Stimulated activated CD8-positive, alpha-beta memory T cell treated with anti-CD3 and anti-CD28 coated beads, Interleukin-15, amount 100 ng/mL, for 1 hour (primary cell): ENCODE data around the gene MAP3K19.
"Not testable (repeated sequence)": the region's sequence is repeated elsewhere in the genome, so short reads cannot be mapped to it uniquely, and the experiment has no call there.

Experiments
- DNase-seq: peaks from one replicate; pipeline ENCODE4 v3.0.0-alpha.2; 2020; ENCODE audit warnings: low read depth

MAP3K19 gene

DNA sequence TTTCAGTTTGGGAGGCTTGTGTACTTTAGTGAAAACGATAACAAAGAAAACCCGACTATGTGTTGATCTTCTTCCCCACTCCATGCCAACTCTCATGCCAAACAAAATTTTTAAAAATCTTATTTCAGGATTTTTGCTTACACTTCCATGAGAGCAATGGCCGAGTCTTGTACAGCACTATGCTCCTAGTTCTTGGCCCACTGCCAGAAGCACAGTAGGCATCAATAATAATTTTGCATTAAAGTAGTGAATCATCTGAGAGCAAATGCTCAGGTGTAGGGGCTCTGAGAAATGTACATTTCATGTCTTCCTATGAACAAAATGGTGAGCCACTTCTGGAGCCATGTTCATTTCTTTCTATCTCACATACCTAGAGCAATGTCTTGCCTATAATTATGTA is 62.2 kb downstream of the MAP3K19 start:
- DNase-seq, result no peak

DNA sequence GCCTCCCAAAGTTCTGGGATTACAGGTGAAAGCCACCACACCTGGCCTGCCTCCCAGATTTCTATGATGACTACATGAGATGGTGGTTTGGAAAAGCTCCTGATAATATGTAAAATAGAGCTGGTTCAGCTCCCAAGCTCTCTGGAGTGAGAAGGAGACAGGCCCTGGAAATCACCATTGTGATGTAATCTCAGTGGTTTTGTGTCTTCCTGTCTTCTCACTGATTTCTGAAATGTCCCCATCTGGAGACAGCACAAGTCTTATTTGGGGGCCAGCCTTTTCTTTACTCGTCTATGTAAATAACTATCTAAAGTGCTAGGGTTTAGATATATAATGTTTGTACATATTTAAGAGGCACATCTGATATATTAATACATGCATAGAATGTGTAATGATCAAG is 64.6 kb downstream of the MAP3K19 start:
- DNase-seq, result no peak

DNA sequence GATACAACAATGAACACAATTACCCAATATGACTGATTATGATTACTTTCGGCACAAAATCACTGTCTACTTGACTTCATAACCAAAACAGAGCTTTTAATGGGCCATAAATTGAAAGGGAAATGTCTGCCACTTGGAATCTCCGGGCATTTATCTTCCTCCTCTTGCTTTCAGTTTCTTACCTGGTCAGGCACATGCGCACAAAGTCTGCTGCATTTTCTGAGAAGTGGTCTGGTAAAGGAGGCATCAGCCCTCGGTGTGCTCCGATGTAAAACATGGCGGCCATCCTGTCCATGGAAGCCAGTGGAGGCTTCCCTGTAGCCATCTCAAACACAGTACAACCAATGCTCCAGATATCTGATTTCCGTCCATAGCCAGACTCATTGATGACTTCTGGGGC is 66.6 kb downstream of the MAP3K19 start:
- no peak for DNase-seq

DNA sequence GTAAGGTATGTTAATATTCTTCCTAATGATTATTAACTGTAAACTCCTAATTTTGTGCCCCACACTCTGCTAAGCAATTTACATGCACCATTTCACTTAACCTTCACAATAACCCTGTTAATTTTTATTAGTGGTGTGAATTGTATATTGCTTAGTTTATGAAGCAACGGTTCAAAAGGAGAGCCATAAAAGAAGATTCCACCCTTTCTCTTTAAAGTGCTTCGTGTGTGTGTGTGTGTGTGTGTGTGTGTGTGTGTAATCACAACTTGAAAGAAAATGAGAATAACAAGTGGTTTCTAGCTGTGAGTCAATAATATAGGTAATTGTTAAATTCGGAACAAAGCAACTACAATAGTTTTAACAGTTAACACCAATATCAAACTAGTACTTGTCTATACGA is 68.0 kb downstream of the MAP3K19 start:
- DNase-seq, result no peak

DNA sequence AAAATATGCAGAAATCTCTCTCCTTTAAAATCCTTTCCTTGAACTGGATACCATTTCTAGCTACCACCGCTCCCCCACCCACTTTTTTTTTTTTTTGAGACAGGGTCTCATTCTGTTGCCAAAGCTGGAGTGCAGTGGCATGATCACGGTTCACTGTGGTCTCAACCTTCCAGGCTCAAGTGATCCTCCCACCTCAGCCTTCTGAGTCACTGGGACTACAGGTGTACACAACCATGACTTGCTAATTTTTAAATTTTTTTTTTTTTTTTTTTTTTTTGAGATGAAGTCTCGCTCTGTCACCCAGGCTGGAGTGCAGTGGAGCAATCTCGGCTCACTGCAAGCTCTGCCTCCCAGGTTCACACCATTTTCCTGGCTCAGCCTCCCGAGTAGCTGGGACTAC is 70.1 kb downstream of the MAP3K19 start:
- not testable (repeated sequence) for DNase-seq

DNA sequence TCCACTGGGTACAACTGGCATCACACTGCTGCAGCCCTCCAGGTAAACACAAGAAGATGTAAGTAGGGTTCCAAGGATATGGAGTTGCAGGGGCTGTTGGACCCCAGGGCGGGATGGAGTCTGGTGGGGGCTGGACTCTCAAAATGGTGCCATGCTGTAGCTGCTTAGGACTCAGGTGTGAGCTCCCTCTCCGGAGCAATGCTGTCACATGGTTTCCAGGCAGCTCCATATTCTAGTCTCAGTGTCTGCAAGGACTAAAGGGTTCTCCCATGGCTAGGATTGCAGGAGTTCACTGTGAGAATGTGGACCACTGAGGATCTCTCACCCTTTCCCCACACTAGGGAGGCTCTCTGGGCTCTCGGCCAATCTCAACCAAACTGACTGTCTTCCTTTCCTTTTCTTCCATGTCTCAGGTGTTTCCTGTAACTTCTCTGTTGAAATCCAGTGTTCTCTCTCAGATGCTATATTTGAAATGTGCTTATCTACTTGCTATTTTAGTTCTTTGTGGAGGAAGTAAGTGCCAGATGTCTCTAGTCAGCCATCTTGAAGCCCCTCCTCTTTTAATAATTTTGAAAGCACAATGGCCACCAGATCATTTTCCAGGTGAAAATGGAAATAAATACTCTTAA is 71.1 kb downstream of the MAP3K19 start:
- no peak for DNase-seq

DNA sequence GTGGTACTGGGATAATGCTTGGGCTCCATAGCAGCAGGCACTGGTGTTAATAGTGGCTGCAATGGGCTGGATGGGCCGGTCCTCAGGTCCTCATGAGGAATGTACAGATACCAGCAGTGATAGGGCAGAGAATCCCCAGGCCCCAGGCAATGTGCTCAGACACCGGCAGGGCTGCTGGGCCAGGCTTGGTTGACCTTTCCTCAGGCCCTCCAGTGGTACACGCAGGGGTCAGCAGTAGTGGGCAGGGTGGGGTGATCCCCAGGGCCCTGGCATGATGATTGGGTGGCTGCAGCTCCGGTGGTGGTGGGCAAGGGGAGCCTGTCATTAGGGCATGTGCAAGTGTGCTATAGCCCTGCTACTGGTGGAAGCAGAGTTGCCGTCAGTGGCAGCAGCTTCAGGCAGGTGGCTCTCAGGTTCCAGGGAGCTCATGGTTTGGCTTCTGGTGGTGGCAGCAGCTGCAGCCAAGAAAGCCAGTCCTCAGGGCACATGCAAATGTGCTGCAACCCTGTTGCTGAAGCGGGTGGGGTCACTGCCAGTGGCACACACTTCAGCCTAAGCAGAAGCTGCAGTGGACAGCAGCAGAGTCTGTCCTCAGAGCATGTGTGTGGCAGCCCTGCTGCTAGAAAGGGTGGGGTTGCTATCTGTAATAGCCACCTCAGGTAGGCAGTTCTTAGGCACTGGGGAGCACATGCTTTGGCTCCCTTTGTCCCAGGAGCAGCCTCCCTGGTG is 71.8 kb downstream of the MAP3K19 start:
- DNase-seq, result no peak

DNA sequence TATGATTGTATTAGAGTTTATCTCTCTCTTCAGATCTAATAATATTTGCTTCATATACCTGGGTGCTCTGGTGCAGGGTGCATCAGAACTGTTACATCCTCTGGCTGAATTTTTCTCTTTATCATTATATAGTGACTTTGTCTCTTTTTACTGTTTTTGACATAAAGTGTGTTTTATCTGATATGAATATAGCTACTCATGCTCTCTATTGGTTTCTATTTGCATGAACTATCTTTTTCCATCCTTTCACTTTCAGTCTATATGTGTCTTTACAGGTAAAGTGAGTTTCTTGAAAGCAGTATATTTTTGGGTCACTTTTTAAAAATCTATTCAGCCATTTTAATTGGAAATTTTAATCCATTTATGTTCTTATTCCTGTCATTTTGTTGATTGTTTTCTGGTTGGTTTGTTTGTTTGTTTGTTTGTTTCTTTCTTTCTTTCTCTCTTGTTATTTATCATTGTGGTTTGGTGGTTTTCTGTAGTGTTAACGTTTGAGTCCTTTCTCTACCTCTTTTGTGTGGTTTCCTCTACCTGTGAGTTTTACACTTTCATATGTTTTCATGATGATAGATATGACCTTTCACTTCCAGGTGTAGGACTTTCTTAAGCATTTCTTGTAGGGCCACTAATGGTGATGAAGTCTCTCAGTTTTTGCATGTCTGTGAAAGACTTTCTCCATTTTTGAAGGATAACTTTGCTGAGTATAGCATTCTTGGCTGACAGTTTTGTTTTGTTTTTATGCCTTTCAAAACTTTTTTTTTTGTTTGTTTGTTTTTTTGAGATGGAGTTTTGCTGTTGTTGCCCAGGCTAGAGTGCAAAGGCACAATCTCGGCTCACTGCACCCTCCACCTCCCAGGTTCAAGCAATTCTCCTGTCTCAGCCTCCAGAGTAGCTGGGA is 73.8 kb downstream of the MAP3K19 start:
- DNase-seq, result no peak

DNA sequence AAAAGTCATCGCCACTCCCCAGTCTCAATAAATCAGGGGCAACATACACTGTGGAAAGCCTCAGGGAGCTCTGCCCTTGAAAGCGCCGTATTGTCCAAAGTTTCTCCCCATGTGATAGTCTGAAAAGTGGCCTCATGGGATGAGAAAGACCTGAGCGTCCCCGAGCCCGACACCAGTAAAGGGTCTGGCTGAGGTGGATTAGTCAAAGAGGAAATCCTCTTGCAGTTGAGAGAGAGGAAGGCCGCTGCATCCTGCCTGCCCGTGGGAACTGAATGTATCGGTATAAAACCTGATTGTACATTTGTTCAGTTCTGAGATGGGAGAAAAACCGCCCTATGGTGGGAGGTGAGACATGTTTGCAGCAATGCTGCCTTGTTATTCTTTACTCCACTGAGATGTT is 80.1 kb downstream of the MAP3K19 start:
- DNase-seq, result not testable (repeated sequence)

DNA sequence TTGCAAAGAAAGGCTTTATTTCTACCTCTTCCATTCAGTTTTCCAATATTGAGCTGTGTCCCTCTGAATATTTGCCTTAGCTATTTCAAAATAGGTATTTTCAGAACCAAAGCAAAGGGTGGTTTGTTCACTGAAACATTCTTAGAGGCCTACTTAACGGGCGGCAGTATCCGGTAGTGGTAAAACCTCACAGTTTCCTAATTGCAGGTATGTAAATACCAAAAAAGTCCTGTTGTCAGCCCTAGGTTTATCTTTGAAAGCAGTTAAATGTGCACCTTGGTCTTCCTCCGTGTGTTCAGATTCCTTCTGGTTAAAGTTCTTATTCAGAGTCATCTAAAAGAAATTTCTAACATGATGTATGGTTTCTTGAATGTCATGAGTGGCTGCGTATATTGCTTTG is 89.8 kb downstream of the MAP3K19 start:
- no peak for DNase-seq

DNA sequence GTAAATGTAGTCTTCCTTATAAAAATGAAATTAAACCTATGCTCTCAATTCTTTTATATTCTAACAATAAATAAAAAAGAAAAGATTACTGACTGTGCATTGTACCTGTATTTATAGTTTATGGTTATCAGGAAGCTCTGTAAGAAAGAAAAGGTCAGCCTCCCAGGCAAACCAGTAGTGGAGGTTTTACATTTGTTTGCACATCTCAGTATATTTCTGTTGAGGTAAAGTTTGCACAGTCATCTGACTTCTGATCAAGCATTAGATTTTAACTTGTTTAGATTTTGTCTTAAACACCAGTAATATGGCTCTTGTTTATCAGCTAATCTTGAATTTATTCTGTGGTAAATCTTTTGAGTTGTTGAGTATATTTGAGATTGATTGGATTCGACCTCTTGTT is 91.5 kb downstream of the MAP3K19 start:
- no peak for DNase-seq

DNA sequence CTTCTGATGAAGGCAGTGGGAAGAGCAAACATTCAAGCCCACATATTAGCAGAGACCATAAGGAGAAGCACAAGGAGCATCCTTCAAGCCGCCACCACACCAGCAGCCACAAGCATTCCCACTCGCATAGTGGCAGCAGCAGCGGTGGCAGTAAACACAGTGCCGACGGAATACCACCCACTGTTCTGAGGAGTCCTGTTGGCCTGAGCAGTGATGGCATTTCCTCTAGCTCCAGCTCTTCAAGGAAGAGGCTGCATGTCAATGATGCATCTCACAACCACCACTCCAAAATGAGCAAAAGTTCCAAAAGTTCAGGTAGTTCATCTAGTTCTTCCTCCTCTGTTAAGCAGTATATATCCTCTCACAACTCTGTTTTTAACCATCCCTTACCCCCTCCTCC is 93.2 kb downstream of the MAP3K19 start:
- no peak for DNase-seq

DNA sequence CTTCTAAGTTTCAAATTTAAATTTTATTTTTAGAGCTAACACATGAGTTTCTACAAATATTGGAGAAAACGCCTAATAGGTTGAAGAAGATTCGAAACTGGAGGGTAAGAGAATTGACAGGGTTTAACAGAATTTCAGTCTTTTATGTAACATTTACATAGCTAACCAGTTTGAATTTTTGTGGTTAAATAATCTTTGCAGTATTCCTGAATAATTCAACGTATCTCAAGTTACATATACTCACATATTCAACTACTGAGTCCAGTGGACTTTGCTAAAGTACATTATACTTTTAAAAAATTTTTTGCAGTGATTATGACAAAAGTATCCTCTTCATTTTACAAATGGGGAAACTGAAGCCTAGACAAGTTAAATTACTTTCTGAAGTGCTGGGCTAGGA is 94.6 kb downstream of the MAP3K19 start:
- no peak for DNase-seq

DNA sequence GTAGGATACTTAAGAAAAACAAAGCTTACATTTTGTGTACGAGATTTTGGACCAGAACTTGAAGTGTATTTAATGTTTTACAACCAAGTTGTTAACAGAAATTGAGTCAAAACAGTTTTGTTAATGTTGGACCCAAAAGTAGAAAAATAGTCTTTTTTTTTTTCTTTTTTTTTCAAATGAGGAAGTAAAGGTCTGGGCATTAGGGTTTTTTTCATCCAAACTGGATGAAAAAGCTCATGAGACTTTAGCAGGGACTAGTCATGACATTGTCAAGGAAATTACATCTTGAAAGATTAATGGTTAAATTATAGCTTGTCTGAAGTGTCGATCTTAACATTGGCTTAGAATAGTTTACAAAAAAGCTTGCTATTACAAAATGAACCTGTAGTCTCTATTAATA is 96.4 kb downstream of the MAP3K19 start:
- no peak for DNase-seq

DNA sequence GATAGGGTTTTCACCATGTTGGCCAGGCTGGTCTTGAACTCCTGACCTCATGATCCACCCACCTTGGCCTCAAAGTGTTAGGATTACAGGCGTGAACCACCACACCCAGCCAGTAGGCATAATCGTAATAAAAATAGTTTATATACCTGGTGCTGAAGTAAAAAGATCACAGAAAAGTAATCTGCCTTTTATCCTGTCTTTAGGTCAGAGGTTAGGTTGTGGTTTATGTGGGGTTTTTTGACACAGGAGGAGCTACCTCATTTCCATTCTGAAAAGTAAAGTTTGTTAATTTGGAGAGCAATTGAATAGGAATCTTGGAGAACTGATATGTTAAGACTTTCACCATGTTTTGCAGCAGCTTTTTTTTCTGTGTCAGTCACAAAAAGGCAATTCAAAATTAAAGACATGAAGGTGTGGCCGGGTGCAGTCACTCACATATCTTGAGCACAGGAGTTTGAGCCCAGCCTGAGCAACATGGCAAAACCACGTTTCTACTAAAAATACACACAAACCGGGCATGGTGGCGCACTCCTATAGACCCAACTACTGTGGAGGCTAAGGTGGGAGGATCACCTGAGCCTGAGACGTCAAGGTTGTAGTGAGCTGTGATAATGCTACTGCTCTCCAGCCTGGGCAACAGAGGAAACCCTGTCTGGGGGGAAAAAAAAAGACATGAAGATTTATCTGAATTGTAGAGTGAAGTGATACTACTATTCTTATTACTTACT is 97.1 kb downstream of the MAP3K19 start:
- DNase-seq, result no peak

DNA sequence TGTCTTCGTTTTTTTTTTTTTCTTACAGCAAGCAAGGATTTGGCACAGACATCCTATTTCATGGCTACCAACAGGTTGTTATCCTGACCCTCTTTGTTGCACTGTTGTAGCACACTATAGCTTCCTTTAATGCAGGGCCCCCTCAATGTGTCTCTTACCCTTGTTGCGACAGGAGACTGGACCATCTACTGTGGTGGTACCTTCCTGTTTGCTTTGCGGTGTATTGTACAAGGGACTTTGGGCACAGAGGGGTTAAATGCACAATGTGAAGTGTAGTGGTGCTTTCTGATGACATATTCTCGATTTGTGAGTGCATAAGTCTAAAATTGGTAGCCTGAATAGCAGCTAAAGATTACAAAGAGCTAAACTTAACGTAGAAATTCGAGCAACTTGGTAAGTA is 101.2 kb downstream of the MAP3K19 start:
- DNase-seq, result no peak

DNA sequence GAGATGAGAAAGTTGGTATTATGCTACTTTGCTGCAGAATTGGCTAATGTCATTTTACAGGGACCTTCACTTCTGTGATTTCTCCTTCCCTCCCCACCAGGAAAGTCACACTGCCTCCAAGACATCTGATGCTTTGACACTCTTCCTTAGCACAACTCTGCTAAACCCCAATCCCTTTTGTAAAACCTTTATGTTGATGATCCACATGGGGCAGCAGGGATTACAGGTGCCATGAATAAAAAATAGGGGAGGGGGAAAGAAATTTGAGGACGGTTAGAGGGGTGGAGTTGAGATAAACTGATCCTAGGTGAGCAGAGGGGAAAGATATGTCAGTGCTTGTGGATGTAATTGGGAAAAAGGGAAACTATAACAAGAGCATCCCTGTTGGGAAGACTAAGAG is 102.3 kb downstream of the MAP3K19 start:
- no peak for DNase-seq

DNA sequence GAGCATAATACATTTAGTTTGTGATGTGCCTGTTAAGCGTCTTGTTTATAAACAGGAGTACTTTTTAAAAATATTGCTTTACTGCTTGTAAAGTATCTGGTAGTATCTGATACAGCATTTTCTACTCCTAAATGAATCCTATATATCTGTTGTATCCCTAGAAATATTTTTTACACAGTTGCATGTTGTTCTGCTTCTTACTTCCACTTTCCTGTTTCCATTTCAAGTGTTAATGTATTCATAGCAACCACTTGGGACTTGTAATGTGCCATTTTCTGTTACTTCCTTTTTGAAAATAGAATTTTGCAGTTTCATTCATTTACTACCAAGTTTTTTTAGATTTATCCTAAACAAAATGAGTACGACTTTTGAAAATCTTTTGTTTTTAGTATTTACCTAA is 103.7 kb downstream of the MAP3K19 start:
- DNase-seq, result no peak

DNA sequence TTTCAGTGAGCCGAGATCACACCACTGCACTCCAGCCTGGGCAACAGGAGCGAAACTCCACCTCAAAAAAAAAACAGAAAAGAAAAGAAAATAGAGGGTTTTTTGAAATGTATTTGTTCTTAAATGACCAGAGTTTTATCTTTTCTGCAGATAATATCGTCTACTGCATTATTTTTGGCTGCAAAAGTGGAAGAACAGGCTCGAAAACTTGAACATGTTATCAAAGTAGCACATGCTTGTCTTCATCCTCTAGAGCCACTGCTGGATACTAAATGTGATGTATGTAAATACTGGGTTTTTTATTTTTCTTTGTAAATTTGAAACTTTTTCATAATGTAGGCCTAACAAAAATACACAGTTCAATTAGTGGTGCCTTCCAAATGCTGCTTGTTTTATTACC is 110.6 kb downstream of the MAP3K19 start:
- DNase-seq, result no peak

DNA sequence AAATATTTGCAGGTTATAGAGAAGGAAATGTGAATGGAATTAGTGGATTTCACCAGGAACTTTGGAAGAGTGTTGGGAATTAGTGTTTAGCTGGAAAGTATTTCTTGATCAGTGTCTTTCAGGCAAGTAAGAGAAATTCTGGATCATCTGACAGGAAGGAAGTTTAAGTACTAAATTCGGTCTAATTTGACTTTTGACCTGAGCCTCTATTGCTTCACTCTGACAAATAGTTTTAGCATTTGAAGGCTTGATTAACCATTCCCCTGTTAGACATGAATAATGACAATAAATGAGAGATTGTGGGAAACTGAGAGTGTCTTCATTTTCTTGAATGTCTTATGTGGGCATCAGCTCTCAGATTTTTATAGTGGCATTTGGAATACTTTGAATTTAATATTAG is 112.6 kb downstream of the MAP3K19 start:
- no peak for DNase-seq

DNA sequence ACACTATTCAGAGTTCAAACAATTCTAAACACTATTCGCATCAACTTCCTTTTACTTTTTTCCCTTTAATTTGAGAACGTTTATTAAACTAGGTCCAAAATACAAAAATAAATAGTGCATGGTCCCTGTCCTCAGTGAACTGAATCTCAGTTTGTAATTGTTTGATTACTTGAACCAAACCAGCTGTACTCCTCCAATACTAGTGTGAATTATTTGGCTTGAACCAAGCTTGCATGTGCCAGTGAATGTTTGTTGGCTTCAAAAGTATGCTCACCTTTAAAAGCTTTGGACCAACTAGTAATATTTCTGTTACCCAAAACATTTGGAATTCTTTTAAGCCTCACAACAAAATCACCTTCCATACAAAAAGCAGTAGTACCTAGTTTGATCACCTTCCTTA is 113.1 kb downstream of the MAP3K19 start:
- DNase-seq, result no peak

DNA sequence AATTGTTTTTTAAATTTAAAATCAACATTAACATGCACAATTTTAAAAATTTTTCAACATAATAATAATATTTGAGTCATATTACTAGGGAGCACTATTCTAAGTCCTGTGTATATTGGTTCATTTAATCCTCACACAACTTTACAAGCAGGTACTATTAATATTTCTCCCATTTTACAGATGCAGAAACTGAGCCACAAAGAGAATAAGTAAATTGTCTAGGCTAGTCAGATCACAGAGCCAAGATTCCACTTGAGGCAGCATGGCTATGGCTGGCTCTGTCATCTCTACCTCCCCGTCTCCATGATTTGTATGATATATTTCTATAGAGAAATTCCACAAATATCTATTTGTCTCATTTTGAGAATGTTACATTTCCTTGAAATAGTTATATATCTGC is 113.5 kb downstream of the MAP3K19 start:
- DNase-seq, result no peak
